HG03521 (cell line): ENCODE data around the gene TREML4.

Experiments
- ATAC-seq: cut with Tn5 transposase; IDR thresholded peaks from one replicate; pipeline ENCODE4 v1.9.1; 2021; ENCODE audit warnings: mild to moderate bottlenecking, moderate library complexity; ENCODE audit not compliant: unreplicated experiment

Gene TREML4

GRCh38 chr6:41283600-41283999 is 55.5 kb downstream of the TREML4 start:
- ATAC-seq = no peak

DNA sequence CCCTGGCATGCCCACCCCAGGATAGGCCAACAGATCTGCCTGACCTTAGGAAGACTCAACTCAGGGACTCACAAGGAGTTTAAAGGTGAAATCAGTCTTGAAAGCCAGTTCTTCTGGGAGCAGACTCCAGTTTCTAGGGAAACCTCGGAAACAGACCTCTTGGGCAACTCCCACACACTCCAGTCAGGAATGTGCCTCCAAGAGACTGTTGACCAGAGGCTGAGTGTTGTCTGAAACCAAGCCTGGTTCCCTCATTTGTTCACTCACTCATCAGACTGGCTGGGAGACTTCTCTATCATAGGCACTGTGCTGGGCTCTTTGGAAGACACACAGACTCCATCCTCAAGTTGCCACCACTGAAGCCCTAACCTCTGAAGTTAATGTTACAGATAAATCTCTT is 56.6 kb downstream of the TREML4 start:
- no peak for ATAC-seq

- no peak for ATAC-seq
Observed at GRCh38 chr6:41286544-41287346, 58.6 kb downstream of the TREML4 start, which contains the start of gene TREM1. Gene TREM1 (minus strand): TSS chr6:41286682. CDS start chr6:41286655, 27 bp downstream.

DNA sequence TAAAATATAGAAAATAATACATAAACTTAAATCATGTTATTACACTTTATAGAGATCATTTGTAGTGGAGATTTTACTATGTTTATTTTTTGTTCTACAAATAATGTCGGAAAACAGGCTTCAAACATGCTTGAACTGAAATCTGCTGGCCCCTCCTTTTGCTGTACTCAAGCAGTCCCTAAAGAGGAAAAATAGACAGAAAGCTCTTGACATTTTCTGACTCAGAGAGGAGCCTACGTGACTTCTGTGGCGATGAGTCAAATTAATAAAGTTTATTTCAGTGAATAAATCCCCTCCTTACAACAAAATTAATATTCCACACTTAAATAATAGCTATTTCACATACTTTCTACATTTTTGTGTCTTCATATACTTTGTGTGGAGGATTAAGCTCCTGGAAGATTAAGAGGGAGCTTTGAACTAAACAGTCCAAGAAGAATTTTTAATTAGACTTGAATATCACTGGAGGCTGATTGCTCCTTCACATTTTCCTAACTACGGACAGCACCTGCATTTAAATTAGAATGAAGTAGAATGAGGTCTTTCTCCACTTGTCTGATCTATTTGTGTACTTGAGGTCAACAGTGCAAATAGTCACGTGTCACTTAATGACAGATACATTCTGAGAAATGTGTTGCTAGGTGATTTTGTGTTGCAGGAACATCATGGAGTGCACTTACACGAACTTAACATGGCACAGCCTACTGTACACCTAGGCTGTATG is 60.0 kb downstream of the TREML4 start:
- ATAC-seq = no peak
